Neuronal stem cell (in vitro differentiated cells): Measurements from ENCODE around the gene CFAP251.
A peak's percentile ranks its signal among the peaks of the same experiment; 100 is the strongest.
"Not testable (repeated sequence)": the region's sequence is repeated elsewhere in the genome, so short reads cannot be mapped to it uniquely, and the experiment has no call there.

Source experiments
- DNase-seq: peaks from one replicate; pipeline ENCODE4 v3.0.0-alpha.2; 2013; ENCODE audit warnings: low spot score
- H2AFZ ChIP-seq: one replicate; pipeline ENCODE4 v1.6.1; 2013; ENCODE audit warnings: mild to moderate bottlenecking, low read length, inconsistent platforms
- H2AK5ac ChIP-seq: 2 replicates; pipeline ENCODE4 v1.6.1; 2013; ENCODE audit warnings: low read depth, mild to moderate bottlenecking, inconsistent platforms, low read length, moderate library complexity, mixed read lengths
- H2BK120ac ChIP-seq: 2 replicates; pipeline ENCODE4 v1.6.1; 2013; ENCODE audit warnings: low read depth, mild to moderate bottlenecking, inconsistent platforms, low read length, moderate library complexity, mixed read lengths
- H2BK12ac ChIP-seq: one replicate; pipeline ENCODE4 v1.6.1; 2013; ENCODE audit warnings: low read length, inconsistent platforms
- H2BK15ac ChIP-seq: 2 replicates; pipeline ENCODE4 v1.6.1; 2013; ENCODE audit warnings: mild to moderate bottlenecking, low read length, inconsistent platforms, mixed read lengths
- H2BK5ac ChIP-seq: one replicate; pipeline ENCODE4 v1.6.1; 2013; ENCODE audit warnings: inconsistent platforms, mild to moderate bottlenecking, low read length, moderate library complexity
- H3K14ac ChIP-seq: one replicate; pipeline ENCODE4 v1.6.1; 2013; ENCODE audit warnings: low read length, inconsistent platforms
- H3K18ac ChIP-seq: 2 replicates; pipeline ENCODE4 v1.6.1; 2013; ENCODE audit warnings: low read length, inconsistent platforms
- H3K23ac ChIP-seq: 2 replicates; pipeline ENCODE4 v1.6.1; 2013; ENCODE audit warnings: low read depth, mild to moderate bottlenecking, mixed read lengths, low read length, inconsistent platforms; ENCODE audit not compliant: poor library complexity
- H3K27ac ChIP-seq: replicated peaks from 3 replicates; pipeline ENCODE4 v1.5.1; 2013; ENCODE audit warnings: low read length, inconsistent platforms
- H3K27me3 ChIP-seq, 3 experiments: 2 replicates each; pipeline ENCODE4 v1.6.1; 2013; ENCODE audit warnings: low read length in 3 of 3, mild to moderate bottlenecking in 2 of 3, inconsistent platforms in 1 of 3, low read depth in 1 of 3, mixed read lengths in 1 of 3, moderate library complexity in 1 of 3; ENCODE audit not compliant: control insufficient read depth in 3 of 3, insufficient read depth in 3 of 3
- H3K36me3 ChIP-seq, 2 donors: replicated peaks in 1 of 2; 2 replicates each; pipeline ENCODE4 v1.6.1; 2013; ENCODE audit warnings: low read length in 2 of 2; ENCODE audit not compliant: control insufficient read depth in 2 of 2, insufficient read depth in 2 of 2
- H3K4ac ChIP-seq: 2 replicates; pipeline ENCODE4 v1.6.1; 2013; ENCODE audit warnings: inconsistent platforms, mild to moderate bottlenecking, low read length, moderate library complexity
- H3K4me1 ChIP-seq, 2 donors: 1 replicate in 1 of 2; 2 replicates in 1 of 2; pipeline ENCODE4 v1.6.1; 2013; ENCODE audit warnings: low read length in 2 of 2, low read depth in 1 of 2; ENCODE audit not compliant: control insufficient read depth in 2 of 2, insufficient read depth in 1 of 2
- H3K4me2 ChIP-seq: one replicate; pipeline ENCODE4 v1.6.1; 2013; ENCODE audit warnings: mild to moderate bottlenecking, low read length, inconsistent platforms; ENCODE audit not compliant: insufficient read depth, poor library complexity, severe bottlenecking
- H3K4me3 ChIP-seq, 2 donors: 2 replicates each; pipeline ENCODE4 v1.5.1; 2013; ENCODE audit warnings: low read length in 2 of 2, mild to moderate bottlenecking in 2 of 2, inconsistent platforms in 1 of 2, moderate library complexity in 1 of 2
- H3K79me1 ChIP-seq: one replicate; pipeline ENCODE4 v1.6.1; 2013; ENCODE audit warnings: low read depth, mild to moderate bottlenecking, inconsistent platforms, low read length, moderate library complexity
- H3K9ac ChIP-seq: one replicate; pipeline ENCODE4 v1.6.1; 2013; ENCODE audit warnings: mild to moderate bottlenecking, low read depth, low read length, inconsistent platforms; ENCODE audit not compliant: poor library complexity
- H3K9me3 ChIP-seq, 2 donors: replicated peaks in 1 of 2; 2 replicates each; pipeline versions ENCODE3 to v1.6.1; 2013; ENCODE audit warnings: low read length in 2 of 2, mild to moderate bottlenecking in 2 of 2, inconsistent platforms in 1 of 2, low read depth in 1 of 2, mixed read lengths in 1 of 2, moderate library complexity in 1 of 2; ENCODE audit not compliant: control insufficient read depth in 2 of 2, insufficient read depth in 1 of 2
- H4K8ac ChIP-seq: one replicate; pipeline ENCODE4 v1.6.1; 2013; ENCODE audit warnings: low read depth, mild to moderate bottlenecking, inconsistent platforms, low read length, moderate library complexity
- H4K91ac ChIP-seq: one replicate; pipeline ENCODE4 v1.6.1; 2013; ENCODE audit warnings: low read length, low read depth, mild to moderate bottlenecking, inconsistent platforms; ENCODE audit not compliant: poor library complexity
- WGBS, 2 donors: extraction: QIAGEN DNeasy Blood & Tissue Kit; methylation state at CpG; one replicate each; pipeline ENCODE4 v1.1.7; 2013; ENCODE audit warnings: missing lambda C conversion rate in 2 of 2, mixed read lengths in 1 of 2; ENCODE audit not compliant: insufficient read length in 2 of 2, insufficient replicate concordance in 1 of 2; ENCODE audit errors: extremely low coverage in 2 of 2; 5-methylcytosine and 5-hydroxymethylcytosine counted together

The CFAP251 gene

DNA sequence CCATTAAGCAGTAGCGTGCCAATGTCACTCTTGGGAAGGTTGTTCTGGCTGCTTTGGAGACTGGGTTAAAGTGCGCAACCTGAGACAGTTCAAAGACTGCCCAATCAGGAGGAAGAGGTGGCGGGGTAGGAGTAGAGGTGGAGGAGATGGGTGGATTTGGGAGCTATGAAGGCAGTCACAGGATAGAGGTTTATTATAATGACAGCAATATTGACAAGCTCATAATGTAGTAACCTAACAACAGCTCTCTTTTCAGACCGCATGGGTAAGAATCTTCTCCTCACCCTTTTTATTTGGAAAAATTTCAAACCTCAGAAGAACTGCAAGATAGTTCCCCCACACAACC, 35.1 kb upstream of the CFAP251 start:
- H2AK5ac ChIP-seq, result no peak overlapping the region
- no peak overlapping the region for H2BK12ac ChIP-seq
- peak overlapping the region; percentile 35 for H3K18ac ChIP-seq
- no peak overlapping the region for H2AFZ ChIP-seq
- H2BK120ac ChIP-seq, result no peak overlapping the region
- H3K79me1 ChIP-seq, result no peaks in the 10 kb centered on the region
- no peak overlapping the region for H3K23ac ChIP-seq
- H4K91ac ChIP-seq, result no peak overlapping the region
- no peaks in the 10 kb centered on the region for H3K9me3 ChIP-seq
- H3K36me3 ChIP-seq, result no peaks in the 10 kb centered on the region
- no peaks in the 10 kb centered on the region for H3K27me3 ChIP-seq
- no peak overlapping the region for H3K4me2 ChIP-seq
- WGBS, 2 donors, result no CpG with 5 or more reads among the region's 4 CpGs
- no peak overlapping the region for H3K9ac ChIP-seq
- no peak overlapping the region for H3K14ac ChIP-seq
- no peak for DNase-seq
- H4K8ac ChIP-seq, result peak overlapping the region; percentile 92
- H3K27ac ChIP-seq, result peak overlapping the region; percentile 49
- H3K4me3 ChIP-seq, result no peak overlapping the region
- H2BK5ac ChIP-seq, result no peak overlapping the region
- no peak overlapping the region for H3K4ac ChIP-seq
- peaks cover 0 to 7% of the 10 kb centered on the region in 2 donors for H3K4me1 ChIP-seq
- no peak overlapping the region for H2BK15ac ChIP-seq

- H3K4me3 ChIP-seq, H3K4ac ChIP-seq, H3K18ac ChIP-seq, H3K27ac ChIP-seq, H3K79me1 ChIP-seq, H4K91ac ChIP-seq, H3K27me3 ChIP-seq, H3K14ac ChIP-seq, H2BK5ac ChIP-seq, H4K8ac ChIP-seq, H3K9ac ChIP-seq, H3K23ac ChIP-seq, H2BK12ac ChIP-seq, H3K9me3 ChIP-seq, H2AFZ ChIP-seq, DNase-seq, H2BK15ac ChIP-seq, H3K4me1 ChIP-seq, H3K36me3 ChIP-seq, H2BK120ac ChIP-seq, H2AK5ac ChIP-seq, H3K4me2 ChIP-seq: not testable (repeated sequence)
- no CpG with 5 or more reads among the region's 11 CpGs for WGBS, 2 donors
Measured at GRCh38 chr12:121885129-121885528, 33.3 kb upstream of the CFAP251 start.

- peaks cover 5 to 6% of the 10 kb centered on the region in 2 donors for H3K4me1 ChIP-seq
- H3K4me3 ChIP-seq, result peak overlapping the region; percentile 75 to 82
- no peak overlapping the region for H3K23ac ChIP-seq
- no peaks in the 10 kb centered on the region for H3K27me3 ChIP-seq
- no peak overlapping the region for H2AK5ac ChIP-seq
- H2AFZ ChIP-seq, result peak overlapping the region; percentile 94
- WGBS, 2 donors, result no CpG with 5 or more reads among the region's 6 CpGs
- no peak overlapping the region for H4K91ac ChIP-seq
- no peak overlapping the region for H3K14ac ChIP-seq
- no peak overlapping the region for H2BK120ac ChIP-seq
- H2BK15ac ChIP-seq, result no peak overlapping the region
- no peak overlapping the region for H3K4ac ChIP-seq
- H3K79me1 ChIP-seq, result peaks cover 3% of the 10 kb centered on the region
- DNase-seq, result no peak
- no peak overlapping the region for H2BK5ac ChIP-seq
- H3K36me3 ChIP-seq, result peaks cover 0 to 12% of the 10 kb centered on the region in 2 donors
- no peaks in the 10 kb centered on the region for H3K9me3 ChIP-seq
- H3K18ac ChIP-seq, result peak overlapping the region; percentile 15
- no peak overlapping the region for H2BK12ac ChIP-seq
- H3K27ac ChIP-seq, result no peak overlapping the region
- H3K4me2 ChIP-seq, result peak overlapping the region; percentile 39
- no peak overlapping the region for H4K8ac ChIP-seq
- H3K9ac ChIP-seq, result no peak overlapping the region
Measured at GRCh38 chr12:121888083-121888477, 30.3 kb upstream of the CFAP251 start.

DNA sequence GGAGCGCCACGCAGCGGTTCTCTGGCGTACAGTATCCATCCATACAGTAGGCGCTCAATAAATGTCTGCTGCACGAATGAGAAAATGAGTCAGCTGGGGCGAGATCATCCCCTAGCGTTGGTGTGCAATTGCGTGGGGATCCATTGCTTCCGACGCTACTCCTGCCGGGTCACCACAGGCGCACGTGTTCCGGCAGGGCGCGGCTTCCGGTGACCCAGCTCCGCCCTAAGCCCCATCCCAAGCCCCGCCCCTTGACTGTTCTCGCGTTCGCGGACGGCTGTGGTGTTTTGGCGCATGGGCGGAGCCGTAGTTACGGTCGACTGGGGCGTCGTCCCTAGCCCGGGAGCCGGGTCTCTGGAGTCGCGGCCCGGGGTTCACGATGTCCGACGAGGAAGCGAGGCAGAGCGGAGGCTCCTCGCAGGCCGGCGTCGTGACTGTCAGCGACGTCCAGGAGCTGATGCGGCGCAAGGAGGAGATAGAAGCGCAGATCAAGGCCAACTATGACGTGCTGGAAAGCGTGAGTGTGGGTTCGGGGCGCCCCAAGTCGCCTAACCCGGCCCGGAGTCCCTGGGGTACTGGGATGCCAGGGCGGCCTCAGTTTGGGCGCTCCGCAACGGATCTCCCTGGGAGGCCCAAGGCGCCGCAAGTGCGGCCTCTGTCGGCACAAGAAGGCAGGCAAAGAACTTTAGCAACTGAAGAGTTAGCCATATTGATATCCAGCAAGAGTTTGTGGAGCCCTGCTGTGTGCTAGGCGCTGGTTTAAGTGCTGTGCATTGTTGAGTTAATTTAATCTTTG, 29.7 kb upstream of the CFAP251 start, which contains the start of gene PSMD9:
TSS of gene PSMD9 (plus strand) at position 313 of the 796 bp plus-strand sequence. CDS start at position 380, 67 bp downstream.
- Histone ChIP-seq H4K91ac (no peak within 1 kb of the TSS), H2BK15ac (no peak within 1 kb of the TSS), H2AFZ (peak within 1 kb of the TSS; percentile 94), H3K79me1 (peaks cover 3% of the 10 kb centered on the region), H3K4me3 (peak within 1 kb of the TSS; percentile 82 to 91), H2BK120ac (no peak within 1 kb of the TSS), H3K23ac (peak within 1 kb of the TSS; percentile 83), H3K4me1 (peaks cover 2 to 6% of the 10 kb centered on the region in 2 donors), H3K4ac (no peak within 1 kb of the TSS), H3K9me3 (no peaks in the 10 kb centered on the region), H2BK5ac (peak within 1 kb of the TSS; percentile 21), H3K27ac (peak within 1 kb of the TSS; percentile 88), H2AK5ac (no peak within 1 kb of the TSS), H3K27me3 (no peaks in the 10 kb centered on the region), H3K36me3 (peaks cover 0 to 15% of the 10 kb centered on the region in 2 donors), H3K18ac (peak within 1 kb of the TSS; percentile 97), H4K8ac (peak within 1 kb of the TSS; percentile 43), H3K14ac (no peak within 1 kb of the TSS), H3K4me2 (peak within 1 kb of the TSS; percentile 75), H3K9ac (peak within 1 kb of the TSS; percentile 99), H2BK12ac (no peak within 1 kb of the TSS)
- peak; percentile 93 for DNase-seq
- no CpG with 5 or more reads among the region's 67 CpGs for WGBS, 2 donors
